Measurements from ENCODE around the gene LRRC8D. TPM values are rescaled to one million over a fixed set of nuclear protein-coding genes. Genes with fewer than 3 reads are reported as not detected.

LRRC8D gene
- polyA plus RNA-seq, 3 donors = 28.0 to 43.8 (median 42.9) TPM

DNA sequence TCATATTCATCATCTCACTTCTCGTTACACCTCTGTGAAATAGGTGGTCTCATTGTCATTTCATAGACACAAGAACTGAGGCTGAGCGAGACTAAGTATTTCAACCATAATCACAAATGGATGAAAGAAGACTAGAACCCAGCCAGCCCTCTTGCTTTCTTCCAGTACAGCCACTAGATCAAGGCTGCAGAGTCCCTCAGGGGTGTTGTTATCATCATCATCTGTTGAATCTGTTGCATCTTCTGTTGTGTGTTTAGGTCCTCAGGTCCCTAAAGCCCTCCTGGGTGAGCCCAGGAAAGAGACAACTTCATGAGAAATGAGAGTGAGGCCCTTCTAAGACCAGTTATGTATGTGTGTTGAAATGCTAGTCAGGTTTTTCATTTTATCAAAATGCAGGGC is 87.4 kb downstream of the LRRC8D start:
- H2AFZ ChIP-seq (ENCODE audit: insufficient read depth, low read depth, low read length, poor library complexity, severe bottlenecking) = no peak overlapping the region
- H3K36me3 Mint-ChIP-seq = peaks cover 20 to 24% of the 10 kb centered on the region in 2 donors
- no peaks in the 10 kb centered on the region for H3K27me3 ChIP-seq (ENCODE audit: control insufficient read depth in 2 of 2, insufficient read depth in 2 of 2, low read length in 2 of 2)
- H3K9me3 ChIP-seq (replicated peaks in 1 of 2; ENCODE audit: control insufficient read depth in 1 of 2, insufficient read depth in 1 of 2, low read length in 2 of 2) = no peaks in the 10 kb centered on the region
- H3K4me1 ChIP-seq (ENCODE audit: control insufficient read depth in 1 of 2, insufficient read depth in 2 of 2, low read length in 2 of 2) = peaks cover 49 to 56% of the 10 kb centered on the region in 2 donors
- peaks cover 74% of the 10 kb centered on the region for H3K4me1 Mint-ChIP-seq
- peak overlapping the region; percentile 36 for H3K9ac ChIP-seq (ENCODE audit: insufficient read depth, low read length, poor library complexity, severe bottlenecking)
- peak overlapping the region; percentile 94 to 98 (median 96) for H3K27ac Mint-ChIP-seq
- peaks cover 3 to 5% of the 10 kb centered on the region in 2 donors for H3K36me3 ChIP-seq (replicated peaks in 1 of 2; ENCODE audit: control insufficient read depth in 1 of 2, insufficient read depth in 2 of 2, low read length in 2 of 2)
- no CpG with 5 or more reads among the region's 2 CpGs for WGBS (ENCODE audit: insufficient coverage)
- H3K4me2 ChIP-seq (replicated peaks; ENCODE audit: extremely low read depth, low read length, poor library complexity, severe bottlenecking) = peak overlapping the region; percentile 7
- peak overlapping the region; percentile 67 to 91 for H3K27ac ChIP-seq (ENCODE audit: low read depth in 1 of 2, low read length in 2 of 2)
- H3K9me3 Mint-ChIP-seq = no peaks in the 10 kb centered on the region
- TF ChIP-seq, protein P1, sequence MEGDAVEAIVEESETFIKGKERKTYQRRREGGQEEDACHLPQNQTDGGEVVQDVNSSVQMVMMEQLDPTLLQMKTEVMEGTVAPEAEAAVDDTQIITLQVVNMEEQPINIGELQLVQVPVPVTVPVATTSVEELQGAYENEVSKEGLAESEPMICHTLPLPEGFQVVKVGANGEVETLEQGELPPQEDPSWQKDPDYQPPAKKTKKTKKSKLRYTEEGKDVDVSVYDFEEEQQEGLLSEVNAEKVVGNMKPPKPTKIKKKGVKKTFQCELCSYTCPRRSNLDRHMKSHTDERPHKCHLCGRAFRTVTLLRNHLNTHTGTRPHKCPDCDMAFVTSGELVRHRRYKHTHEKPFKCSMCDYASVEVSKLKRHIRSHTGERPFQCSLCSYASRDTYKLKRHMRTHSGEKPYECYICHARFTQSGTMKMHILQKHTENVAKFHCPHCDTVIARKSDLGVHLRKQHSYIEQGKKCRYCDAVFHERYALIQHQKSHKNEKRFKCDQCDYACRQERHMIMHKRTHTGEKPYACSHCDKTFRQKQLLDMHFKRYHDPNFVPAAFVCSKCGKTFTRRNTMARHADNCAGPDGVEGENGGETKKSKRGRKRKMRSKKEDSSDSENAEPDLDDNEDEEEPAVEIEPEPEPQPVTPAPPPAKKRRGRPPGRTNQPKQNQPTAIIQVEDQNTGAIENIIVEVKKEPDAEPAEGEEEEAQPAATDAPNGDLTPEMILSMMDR (IDR thresholded peaks at IDR 0.05) = no peak
- DNase-seq = no peak
- peaks cover 99% of the 10 kb centered on the region for H3K79me2 ChIP-seq (ENCODE audit: insufficient read depth, low read length)
- H3K4me3 Mint-ChIP-seq = no peak overlapping the region
- peak overlapping the region in 1 of 3 experiments; percentile 1 for H3K4me3 ChIP-seq (replicated peaks in 1 of 3; ENCODE audit: low read depth in 2 of 3, low read length in 3 of 3)
- intact Hi-C loops (cut with micrococcal nuclease) = loop anchor here in 1 of 2 donors (5.0 kb wide), 1 partner anchor 34 kb away; no protein-coding TSS in a partner anchor
- no peaks in the 10 kb centered on the region for H3K27me3 Mint-ChIP-seq (ENCODE audit: low read depth in 3 of 3)
- H4K20me1 ChIP-seq (ENCODE audit: insufficient read depth, low read length) = peaks cover 99% of the 10 kb centered on the region

DNA sequence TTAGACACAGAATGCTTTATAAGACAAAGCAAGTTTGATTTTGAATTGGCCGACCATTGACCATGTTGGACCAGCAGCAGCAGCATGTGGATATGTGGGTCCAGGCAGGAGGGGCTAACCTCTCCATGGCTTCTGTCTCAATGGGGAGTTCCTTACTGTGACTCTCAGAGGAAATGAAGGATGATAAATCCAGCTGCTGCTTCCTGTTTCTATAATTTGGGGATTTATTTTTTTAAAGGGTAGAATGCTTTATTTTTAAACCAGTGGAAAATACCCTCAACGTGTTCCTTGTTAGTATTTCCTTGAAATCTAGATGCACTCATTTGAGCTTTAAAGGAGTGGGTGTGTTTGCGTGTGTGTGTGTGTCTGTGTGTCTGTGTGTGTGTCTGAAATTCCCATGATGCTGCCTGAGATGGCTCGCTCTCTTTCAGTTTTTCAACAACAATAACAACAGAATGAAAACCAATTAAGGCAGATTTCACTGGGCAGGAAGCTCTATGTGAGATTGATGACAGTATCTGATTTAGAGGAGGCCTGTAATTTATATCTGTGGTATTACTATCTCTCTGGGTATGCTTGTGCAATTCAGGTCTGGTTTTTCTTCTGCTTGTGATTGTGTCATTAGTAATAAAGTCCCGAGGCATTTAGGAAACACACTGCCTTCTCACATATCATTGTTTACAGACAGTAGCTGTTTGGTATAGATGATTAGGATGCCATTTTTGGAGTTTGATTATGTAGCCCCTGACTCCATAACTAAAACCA is 88.0 kb downstream of the LRRC8D start:
- H3K27me3 ChIP-seq (ENCODE audit: control insufficient read depth in 2 of 2, insufficient read depth in 2 of 2, low read length in 2 of 2) = no peaks in the 10 kb centered on the region
- TF ChIP-seq, protein P1 (IDR thresholded peaks at IDR 0.05) = no peak
- H3K9me3 ChIP-seq (replicated peaks in 1 of 2; ENCODE audit: control insufficient read depth in 1 of 2, insufficient read depth in 1 of 2, low read length in 2 of 2) = no peaks in the 10 kb centered on the region
- peak overlapping the region; percentile 67 to 91 for H3K27ac ChIP-seq (ENCODE audit: low read depth in 1 of 2, low read length in 2 of 2)
- H4K20me1 ChIP-seq (ENCODE audit: insufficient read depth, low read length) = peaks cover 99% of the 10 kb centered on the region
- intact Hi-C loops (cut with micrococcal nuclease) = loop anchor here in 1 of 2 donors (5.0 kb wide), 1 partner anchor 33 kb away; no protein-coding TSS in a partner anchor
- WGBS (ENCODE audit: insufficient coverage) = 70% methylated on average over 1 of the region's 5 CpGs
- Mint-ChIP-seq H3K36me3 (peaks cover 22 to 26% of the 10 kb centered on the region in 2 donors), H3K4me3 (peak overlapping the region in 1 of 2 donors; percentile 71), H3K9me3 (no peaks in the 10 kb centered on the region), H3K4me1 (peaks cover 68% of the 10 kb centered on the region), H3K27me3 (ENCODE audit: low read depth in 3 of 3) (no peaks in the 10 kb centered on the region), H3K27ac (peak overlapping the region; percentile 94 to 98 (median 96))
- H3K36me3 ChIP-seq (replicated peaks in 1 of 2; ENCODE audit: control insufficient read depth in 1 of 2, insufficient read depth in 2 of 2, low read length in 2 of 2) = peaks cover 3 to 10% of the 10 kb centered on the region in 2 donors
- H3K9ac ChIP-seq (ENCODE audit: insufficient read depth, low read length, poor library complexity, severe bottlenecking) = peak overlapping the region; percentile 51
- H3K4me2 ChIP-seq (replicated peaks; ENCODE audit: extremely low read depth, low read length, poor library complexity, severe bottlenecking) = peak overlapping the region; percentile 15
- peaks cover 43 to 50% of the 10 kb centered on the region in 2 donors for H3K4me1 ChIP-seq (ENCODE audit: control insufficient read depth in 1 of 2, insufficient read depth in 2 of 2, low read length in 2 of 2)
- H3K4me3 ChIP-seq (replicated peaks in 1 of 3; ENCODE audit: low read depth in 2 of 3, low read length in 3 of 3) = peak overlapping the region in 1 of 3 experiments; percentile 1
- DNase-seq = peak; percentile 70 to 93 (median 76)
- H3K79me2 ChIP-seq (ENCODE audit: insufficient read depth, low read length) = peaks cover 99% of the 10 kb centered on the region
- H2AFZ ChIP-seq (ENCODE audit: insufficient read depth, low read depth, low read length, poor library complexity, severe bottlenecking) = no peak overlapping the region
